ENCODE data around the gene ITK. TPM values are rescaled to one million over a fixed set of nuclear protein-coding genes. Genes with fewer than 3 reads are reported as not detected.

ITK gene
- polyA plus RNA-seq, 2 of the 4 experiments (the other 2 are of a cell fraction): not detected

GRCh38 chr5:157186309-157187045, 5.8 kb downstream of the ITK start:
- Histone ChIP-seq H3K9me3 (peaks cover 4% of the 10 kb centered on the region; the same call in 1 of the 3 replicates), H3K27ac (no peak overlapping the region), H3K4me1 (no peaks in the 10 kb centered on the region), H3K4me2 (no peak overlapping the region), H3K4me3 (no peak overlapping the region)
- DNase-seq (ENCODE audit: low read depth in 1 of 2, low spot score in 1 of 2): no peak
- POLR2A ChIA-PET: no interaction called here
- no peak for FAIRE-seq
- 39% methylated on average over 12 of the region's 12 CpGs for WGBS (ENCODE audit: missing lambda C conversion rate)
- TF ChIP-seq, protein P1, sequence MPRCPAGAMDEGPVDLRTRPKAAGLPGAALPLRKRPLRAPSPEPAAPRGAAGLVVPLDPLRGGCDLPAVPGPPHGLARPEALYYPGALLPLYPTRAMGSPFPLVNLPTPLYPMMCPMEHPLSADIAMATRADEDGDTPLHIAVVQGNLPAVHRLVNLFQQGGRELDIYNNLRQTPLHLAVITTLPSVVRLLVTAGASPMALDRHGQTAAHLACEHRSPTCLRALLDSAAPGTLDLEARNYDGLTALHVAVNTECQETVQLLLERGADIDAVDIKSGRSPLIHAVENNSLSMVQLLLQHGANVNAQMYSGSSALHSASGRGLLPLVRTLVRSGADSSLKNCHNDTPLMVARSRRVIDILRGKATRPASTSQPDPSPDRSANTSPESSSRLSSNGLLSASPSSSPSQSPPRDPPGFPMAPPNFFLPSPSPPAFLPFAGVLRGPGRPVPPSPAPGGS (IDR thresholded peaks at IDR 0.05): no peak
- TF ChIP-seq ESRRA (IDR thresholded peaks at IDR 0.05; ENCODE audit: borderline replicate concordance, low read length) (no peak), RCOR1 (IDR thresholded peaks at IDR 0.05; ENCODE audit: low read depth, low read length) (no peak), CBX2 (IDR thresholded peaks at IDR 0.05; ENCODE audit: borderline replicate concordance, low read depth) (no peak), ZC3H11A (IDR thresholded peaks at IDR 0.05) (no peak), POLR2AphosphoS2 (conservative IDR thresholded peaks at IDR 0.05; ENCODE audit: low read length) (no peak), JUNB (IDR thresholded peaks at IDR 0.05) (no peak), NPAS2 (CRISPR knock-in tag; IDR thresholded peaks at IDR 0.05; ENCODE audit: borderline replicate concordance) (no peak), FOSB (CRISPR knock-in tag; IDR thresholded peaks at IDR 0.05) (no peak), TFCP2L1 (CRISPR knock-in tag; IDR thresholded peaks at IDR 0.05) (no peak), BHLHE40 (IDR thresholded peaks at IDR 0.05; ENCODE audit: low read depth, low read length) (no peak), CEBPB (IDR thresholded peaks at IDR 0.05) (no peak), HOXB5 (CRISPR knock-in tag; IDR thresholded peaks at IDR 0.05) (no peak), CBX8 (IDR thresholded peaks at IDR 0.05) (no peak), POLR2A (IDR thresholded peaks at IDR 0.05; ENCODE audit: low read length) (no peak), TP53 (CRISPR knock-in tag; IDR thresholded peaks at IDR 0.05) (no peak), SREBF2 (IDR thresholded peaks at IDR 0.05) (no peak), PHF8 (IDR thresholded peaks at IDR 0.05; ENCODE audit: borderline replicate concordance, low read depth) (no peak), CHD2 (IDR thresholded peaks at IDR 0.05; ENCODE audit: low read length, partially characterized antibody) (no peak)
- CTCF ChIA-PET: no interaction called here
- no peak for ATAC-seq

DNA sequence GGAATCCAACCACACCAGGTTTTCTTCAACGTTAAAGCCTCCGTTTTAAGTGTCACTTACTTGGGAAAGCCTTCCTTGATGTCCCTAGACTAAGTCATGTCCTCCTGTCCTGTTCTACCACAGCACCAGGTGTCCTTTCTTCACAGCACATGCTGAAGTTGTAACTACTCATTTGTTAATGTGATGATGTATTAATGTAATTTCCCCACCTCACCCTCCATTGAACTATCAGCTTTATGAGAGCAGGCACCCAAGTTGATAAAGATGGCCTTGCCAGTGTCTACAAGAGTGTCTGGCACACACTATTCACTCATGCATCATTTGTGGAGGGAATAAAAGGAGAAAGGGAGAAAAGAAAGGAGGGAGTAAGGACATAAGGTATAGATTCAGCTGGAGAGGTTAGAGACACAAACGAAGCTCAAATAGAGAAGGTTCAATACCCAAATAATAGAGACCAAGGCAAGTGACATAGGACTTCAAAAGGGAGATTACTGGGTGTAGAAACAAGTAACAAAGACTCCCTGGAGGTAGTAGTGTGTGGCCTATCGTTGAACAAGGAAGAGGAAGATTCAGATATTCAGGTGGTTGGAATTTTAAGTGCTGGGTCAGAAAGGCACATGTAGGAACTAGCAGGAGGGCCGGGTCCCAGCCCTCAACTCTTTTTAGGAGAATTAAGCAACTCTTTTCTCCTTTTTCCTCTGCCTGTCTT, 6.6 kb downstream of the ITK start:
- H3K27ac ChIP-seq: no peak overlapping the region
- no peak overlapping the region for H3K4me2 ChIP-seq
- no peak for TF ChIP-seq KDM1A (IDR thresholded peaks at IDR 0.05; ENCODE audit: low read depth)
- TF ChIP-seq EHF (CRISPR knock-in tag; IDR thresholded peaks at IDR 0.05): no peak
- no peak for TF ChIP-seq BHLHE40 (IDR thresholded peaks at IDR 0.05; ENCODE audit: low read depth, low read length)
- no peak for TF ChIP-seq RFX5 (IDR thresholded peaks at IDR 0.05)
- no peak for TF ChIP-seq MYC (IDR thresholded peaks at IDR 0.05; ENCODE audit: borderline replicate concordance, low read length)
- no peak for TF ChIP-seq CHD4 (IDR thresholded peaks at IDR 0.05; ENCODE audit: borderline replicate concordance)
- no peak for TF ChIP-seq NR3C1 (IDR thresholded peaks at IDR 0.05)
- TF ChIP-seq RARB (CRISPR knock-in tag; IDR thresholded peaks at IDR 0.05): no peak
- TF ChIP-seq RNF2 (IDR thresholded peaks at IDR 0.05; ENCODE audit: borderline replicate concordance, low read depth): no peak
- TF ChIP-seq CBX8 (IDR thresholded peaks at IDR 0.05): no peak
- no peak for TF ChIP-seq PHF8 (IDR thresholded peaks at IDR 0.05; ENCODE audit: borderline replicate concordance, low read depth)
- no peak for TF ChIP-seq RCOR1 (IDR thresholded peaks at IDR 0.05; ENCODE audit: low read depth, low read length)
- TF ChIP-seq RAD21 (conservative IDR thresholded peaks at IDR 0.05 in 1 of 2, IDR thresholded peaks at IDR 0.05 in 1 of 2): no peak
- TF ChIP-seq EHMT2 (IDR thresholded peaks at IDR 0.05; ENCODE audit: low read depth): no peak
- TF ChIP-seq ZFP36 (IDR thresholded peaks at IDR 0.05; ENCODE audit: borderline replicate concordance, partially characterized antibody): no peak
- DNase-seq (ENCODE audit: low read depth in 1 of 2, low spot score in 1 of 2) (no peak), ATAC-seq (no peak), FAIRE-seq (no peak)
- no peak overlapping the region for H3K4me3 ChIP-seq
- ChIA-PET POLR2A (interaction anchor here (0.6 kb wide), 1 partner anchor 23 kb away, joined by 8 read pairs; no protein-coding TSS in a partner anchor), CTCF (interaction anchor here (1.8 kb wide), 1 partner anchor 18 kb away, joined by 3 read pairs; no protein-coding TSS in a partner anchor)
- H3K9me3 ChIP-seq: peaks cover 4% of the 10 kb centered on the region; the same call in 1 of the 3 replicates
- H3K4me1 ChIP-seq: no peaks in the 10 kb centered on the region
- 20% methylated on average over 5 of the region's 5 CpGs for WGBS (ENCODE audit: missing lambda C conversion rate)

All from A549 (cell line).